IMR-90 (cell line): ENCODE data around the gene ROBO1. TPM values are rescaled to one million over a fixed set of nuclear protein-coding genes. Genes with fewer than 3 reads are reported as not detected.

Source experiments
- ATAC-seq: fragments of 200-7000 bp; cut with Tn5 transposase; 2 replicates; pipeline ENCODE4 v1.9.1; 2020; ENCODE audit warnings: low read depth, mild to moderate bottlenecking, moderate library complexity
- BruUV-seq: library from RNA; stranded (reverse); fragments of 400-500 nt; replicated peaks from 2 replicates; lab custom pipeline; 2021; lab: Mats Ljungman, UMichigan
- CTCF ChIA-PET: fragments of 300-600 bp; formaldehyde crosslinking; extraction: SDS; loops from one replicate; lab custom pipeline; 2021; ENCODE audit warnings: antibody characterized with exemption; lab: Yijun Ruan, JAX
- POLR2A ChIA-PET: fragments of 300-600 bp; sonication (Branson Sonifier 250); formaldehyde crosslinking; loops from one replicate; lab custom pipeline; 2022; ENCODE audit warnings: antibody characterized with exemption; ENCODE audit not compliant: unreplicated experiment; lab: Charles Lee
- DNase-seq: peaks from one replicate; pipeline ENCODE4 v3.0.0; 2013
- H2AFZ ChIP-seq: replicated peaks from 2 replicates; pipeline ENCODE3; 2013; ENCODE audit warnings: low read length, mild to moderate bottlenecking; ENCODE audit not compliant: poor library complexity
- H2AK5ac ChIP-seq: 2 replicates; pipeline ENCODE4 v1.6.1; 2013; ENCODE audit warnings: low read depth, low read length, inconsistent platforms
- H2AK9ac ChIP-seq: replicated peaks from 2 replicates; pipeline ENCODE3; 2013; ENCODE audit warnings: mild to moderate bottlenecking, low read depth, low read length, moderate library complexity; ENCODE audit not compliant: poor library complexity
- H2BK120ac ChIP-seq: 2 replicates; pipeline ENCODE4 v1.6.1; 2013; ENCODE audit warnings: low read depth, low read length, inconsistent platforms
- H2BK15ac ChIP-seq: 3 replicates; pipeline ENCODE4 v1.6.1; 2013; ENCODE audit warnings: low read depth, low read length, inconsistent platforms
- H2BK20ac ChIP-seq: 2 replicates; pipeline ENCODE4 v1.6.1; 2013; ENCODE audit warnings: low read depth, mild to moderate bottlenecking, inconsistent platforms, low read length, moderate library complexity
- H2BK5ac ChIP-seq: 2 replicates; pipeline ENCODE4 v1.6.1; 2013; ENCODE audit warnings: mild to moderate bottlenecking, low read depth, low read length, inconsistent platforms; ENCODE audit not compliant: poor library complexity, severe bottlenecking
- H3K14ac ChIP-seq: replicated peaks from 2 replicates; pipeline ENCODE4 v1.6.1; 2013; ENCODE audit warnings: low read depth, low read length, inconsistent platforms
- H3K18ac ChIP-seq: 2 replicates; pipeline ENCODE4 v1.6.1; 2013; ENCODE audit warnings: low read depth, low read length, control low read depth
- H3K23ac ChIP-seq: 2 replicates; pipeline ENCODE4 v1.6.1; 2013; ENCODE audit warnings: low read depth, low read length, inconsistent platforms
- H3K27ac ChIP-seq: 2 replicates; pipeline ENCODE4 v1.5.1; 2013; ENCODE audit warnings: mild to moderate bottlenecking, control low read depth, low read length; ENCODE audit not compliant: insufficient read depth
- H3K27me3 ChIP-seq: 2 replicates; pipeline ENCODE4 v1.6.1; 2013; ENCODE audit warnings: low read length; ENCODE audit not compliant: control insufficient read depth, insufficient read depth
- H3K36me3 ChIP-seq: 2 replicates; pipeline ENCODE4 v1.6.1; 2013; ENCODE audit warnings: low read length, mixed read lengths; ENCODE audit not compliant: control insufficient read depth, insufficient read depth
- H3K4ac ChIP-seq: 2 replicates; pipeline ENCODE4 v1.6.1; 2013; ENCODE audit warnings: low read depth, low read length, inconsistent platforms
- H3K4me1 ChIP-seq: 2 replicates; pipeline ENCODE4 v1.6.1; 2013; ENCODE audit warnings: low read length, mixed read lengths; ENCODE audit not compliant: control insufficient read depth, insufficient read depth
- H3K4me2 ChIP-seq: 2 replicates; pipeline ENCODE4 v1.6.1; 2013; ENCODE audit warnings: low read depth, mild to moderate bottlenecking, control low read depth, low read length, moderate library complexity
- H3K4me3 ChIP-seq: 2 replicates; pipeline ENCODE4 v1.5.1; 2013; ENCODE audit warnings: low read depth, mild to moderate bottlenecking, control low read depth, low read length, moderate library complexity; ENCODE audit not compliant: insufficient read depth
- H3K56ac ChIP-seq: 2 replicates; pipeline ENCODE4 v1.6.1; 2013; ENCODE audit warnings: low read length, inconsistent platforms; ENCODE audit not compliant: insufficient read depth; ENCODE audit errors: extremely low read depth
- H3K79me1 ChIP-seq, 2 experiments: 2 replicates each; pipeline ENCODE4 v1.6.1; 2013; ENCODE audit warnings: low read length in 2 of 2, inconsistent platforms in 1 of 2, low read depth in 1 of 2
- H3K9ac ChIP-seq: 2 replicates; pipeline ENCODE4 v1.6.1; 2013; ENCODE audit warnings: low read depth, low read length, control low read depth
- H3K9me1 ChIP-seq: 2 replicates; pipeline ENCODE4 v1.6.1; 2013; ENCODE audit warnings: low read length, inconsistent platforms; ENCODE audit not compliant: insufficient read depth
- H3K9me3 ChIP-seq: 2 replicates; pipeline ENCODE4 v1.6.1; 2013; ENCODE audit warnings: low read length; ENCODE audit not compliant: control insufficient read depth, insufficient read depth
- H4K20me1 ChIP-seq: 2 replicates; pipeline ENCODE4 v1.6.1; 2013; ENCODE audit warnings: low read length, inconsistent platforms; ENCODE audit not compliant: insufficient read depth
- H4K5ac ChIP-seq: 2 replicates; pipeline ENCODE4 v1.6.1; 2013; ENCODE audit warnings: mild to moderate bottlenecking, low read depth, low read length, control low read depth
- H4K8ac ChIP-seq, 2 experiments: 2 replicates each; pipeline ENCODE4 v1.6.1; 2013; ENCODE audit warnings: low read depth in 2 of 2, low read length in 2 of 2, control low read depth in 1 of 2, inconsistent platforms in 1 of 2
- H4K91ac ChIP-seq: 2 replicates; pipeline ENCODE4 v1.6.1; 2013; ENCODE audit warnings: low read depth, low read length, inconsistent platforms; ENCODE audit not compliant: insufficient read depth
- BHLHE40 ChIP-seq: fragments of 150-350 bp; IDR thresholded peaks from 2 replicates; pipeline ENCODE4 v1.6.1; 2016; ENCODE audit warnings: mild to moderate bottlenecking, low read depth, low read length
- CHD1 ChIP-seq: IDR thresholded peaks from 2 replicates; pipeline ENCODE4 v1.6.1; 2012; ENCODE audit warnings: low read depth, low read length, improper control_type of control experiment
- CTCF ChIP-seq: conservative IDR thresholded peaks from 2 replicates; pipeline ENCODE4 v1.5.1; 2012; ENCODE audit warnings: mild to moderate bottlenecking, low read depth, low read length, improper control_type of control experiment
- ELK1 ChIP-seq: fragments of 150-350 bp; IDR thresholded peaks from 2 replicates; pipeline ENCODE4 v1.6.1; 2016; ENCODE audit warnings: low read depth, mild to moderate bottlenecking, low read length, moderate library complexity, borderline replicate concordance
- MAFK ChIP-seq: IDR thresholded peaks from 2 replicates; pipeline ENCODE4 v1.6.1; 2012; ENCODE audit warnings: low read depth, low read length, improper control_type of control experiment
- MAZ ChIP-seq: IDR thresholded peaks from 2 replicates; pipeline ENCODE4 v1.6.1; 2012; ENCODE audit warnings: low read depth, mild to moderate bottlenecking, low read length, improper control_type of control experiment, moderate library complexity, borderline replicate concordance
- MXI1 ChIP-seq: IDR thresholded peaks from 2 replicates; pipeline ENCODE4 v1.6.1; 2012; ENCODE audit warnings: low read depth, mild to moderate bottlenecking, low read length, moderate library complexity, borderline replicate concordance
- NFE2L2 ChIP-seq: fragments of 150-350 bp; IDR thresholded peaks from 2 replicates; pipeline ENCODE4 v1.6.1; 2016; ENCODE audit warnings: low read depth, mild to moderate bottlenecking, low read length
- POLR2A ChIP-seq: IDR thresholded peaks from 2 replicates; pipeline ENCODE4 v1.6.1; 2012; ENCODE audit warnings: mild to moderate bottlenecking, low read depth, low read length
- RAD21 ChIP-seq: IDR thresholded peaks from 2 replicates; pipeline ENCODE4 v1.6.1; 2012; ENCODE audit warnings: low read length, improper control_type of control experiment
- RCOR1 ChIP-seq: IDR thresholded peaks from 2 replicates; pipeline ENCODE4 v1.6.1; 2012; ENCODE audit warnings: mild to moderate bottlenecking, low read length, improper control_type of control experiment; ENCODE audit not compliant: insufficient replicate concordance
- RFX5 ChIP-seq: IDR thresholded peaks from 2 replicates; pipeline ENCODE4 v1.8.0; 2012; ENCODE audit warnings: low read depth, mild to moderate bottlenecking, low read length, moderate library complexity
- SMC3 ChIP-seq: fragments of 150-350 bp; IDR thresholded peaks from 2 replicates; pipeline ENCODE4 v1.6.1; 2016; ENCODE audit warnings: low read depth, mild to moderate bottlenecking, antibody characterized with exemption, low read length, moderate library complexity
- USF2 ChIP-seq: fragments of 150-350 bp; IDR thresholded peaks from 2 replicates; pipeline ENCODE4 v1.6.1; 2017; ENCODE audit warnings: mild to moderate bottlenecking, antibody characterized with exemption, low read length, low read depth
- WGBS, 2 experiments: methylation state at CpG; one replicate each; pipeline versions ENCODE4 v1.1.5 to v1.1.7; 2013; ENCODE audit warnings: missing lambda C conversion rate in 2 of 2; ENCODE audit not compliant: insufficient read length in 1 of 2; ENCODE audit errors: extremely low coverage in 2 of 2; 5-methylcytosine and 5-hydroxymethylcytosine counted together
- dilution Hi-C: fragments of 300-500 bp; cut with HindIII; formaldehyde crosslinking; loops from one replicate; pipeline ENCODE4 v1.14.3; 2018; ENCODE audit warnings: low sequenced_read_pairs; ENCODE audit not compliant: unreplicated experiment
- in situ Hi-C: fragments of 300-500 bp; cut with MboI; formaldehyde crosslinking; loops from 3 replicates; pipeline ENCODE4 v1.14.3; 2019; ENCODE audit warnings: low sequenced_read_pairs, inconsistent platforms, mixed read lengths
- intact Hi-C: fragments of 100-400 bp; cut with micrococcal nuclease; formaldehyde crosslinking; loops from 2 replicates; pipeline ENCODE4 v1.10.0; 2022
- polyA plus RNA-seq, 3 experiments: library from polyadenylated mRNA; depleted of rRNA; stranded (reverse); fragments of >200 nt; gene quantifications; 2 replicates each; pipeline ENCODE4 v1.2.3, GENCODE V29; 2012; ENCODE audit warnings: low replicate concordance in 1 of 3
- total RNA-seq: library from RNA; depleted of rRNA; stranded (reverse); fragments of >200 nt; gene quantifications from 2 replicates; pipeline ENCODE4 v1.2.3, GENCODE V29; 2012

ROBO1 gene
- total and polyA plus RNA-seq, 2 of the 4 experiments (the other 2 are of a cell fraction) = 24.1 to 53.9 TPM

- Histone ChIP-seq H2BK120ac (no peak overlapping the region), H3K4me1 (no peaks in the 10 kb centered on the region), H2BK15ac (no peak overlapping the region), H2AK5ac (no peak overlapping the region), H4K91ac (no peak overlapping the region), H3K27ac (no peak overlapping the region), H3K9ac (no peak overlapping the region), H3K18ac (no peak overlapping the region), H3K14ac (no peak overlapping the region), H3K9me1 (no peaks in the 10 kb centered on the region), H2BK5ac (no peak overlapping the region), H3K56ac (no peak overlapping the region), H3K23ac (no peak overlapping the region), H3K4me2 (no peak overlapping the region), H4K20me1 (no peaks in the 10 kb centered on the region), H2AFZ (no peak overlapping the region), H3K4ac (no peak overlapping the region), H2AK9ac (no peak overlapping the region), H3K4me3 (no peak overlapping the region), H3K27me3 (no peaks in the 10 kb centered on the region), H3K36me3 (no peaks in the 10 kb centered on the region), H3K79me1 (peaks cover 0 to 7% of the 10 kb centered on the region in 2 experiments; a peak in 3 of 4 replicates), H3K9me3 (no peaks in the 10 kb centered on the region), H4K8ac (no peak overlapping the region), H2BK20ac (no peak overlapping the region), H4K5ac (no peak overlapping the region)
- ChIA-PET CTCF (no interaction called here), POLR2A (no interaction called here)
- TF ChIP-seq MAFK (no peak), RCOR1 (no peak), MAZ (no peak), MXI1 (no peak), BHLHE40 (no peak), CTCF (no peak), RFX5 (no peak), ELK1 (no peak), NFE2L2 (no peak), SMC3 (no peak), USF2 (no peak), CHD1 (no peak), POLR2A (no peak), RAD21 (no peak)
- dilution Hi-C loops (no loop called here), in situ Hi-C loops (no loop called here), intact Hi-C loops (no loop called here)
- DNase-seq = no peak
- 92% methylated on average over 3 of the region's 5 CpGs; no CpG with 5 or more reads in 1 of the 2 experiments for WGBS, 2 experiments
- no peak for ATAC-seq
- no TSS peak for BruUV-seq
These were observed 810.3 kb downstream of the ROBO1 start for GRCh38 chr3:78957456-78957855.
